IMR-90 (cell line): ENCODE measurements around the gene ACE. TPM values are rescaled to one million over a fixed set of nuclear protein-coding genes. Genes with fewer than 3 reads are reported as not detected.

Experiments used
- ATAC-seq: fragments of 200-7000 bp; cut with Tn5 transposase; 2 replicates; pipeline ENCODE4 v1.9.1; 2020; ENCODE audit warnings: low read depth, mild to moderate bottlenecking, moderate library complexity
- BruUV-seq: library from RNA; stranded (reverse); fragments of 400-500 nt; replicated peaks from 2 replicates; lab custom pipeline; 2021; lab: Mats Ljungman, UMichigan
- CTCF ChIA-PET: fragments of 300-600 bp; formaldehyde crosslinking; extraction: SDS; loops from one replicate; lab custom pipeline; 2021; ENCODE audit warnings: antibody characterized with exemption; lab: Yijun Ruan, JAX
- POLR2A ChIA-PET: fragments of 300-600 bp; sonication (Branson Sonifier 250); formaldehyde crosslinking; loops from one replicate; lab custom pipeline; 2022; ENCODE audit warnings: antibody characterized with exemption; ENCODE audit not compliant: unreplicated experiment; lab: Charles Lee
- DNase-seq: peaks from one replicate; pipeline ENCODE4 v3.0.0; 2013
- H2AFZ ChIP-seq: replicated peaks from 2 replicates; pipeline ENCODE3; 2013; ENCODE audit warnings: low read length, mild to moderate bottlenecking; ENCODE audit not compliant: poor library complexity
- H2AK5ac ChIP-seq: 2 replicates; pipeline ENCODE4 v1.6.1; 2013; ENCODE audit warnings: low read depth, low read length, inconsistent platforms
- H2AK9ac ChIP-seq: replicated peaks from 2 replicates; pipeline ENCODE3; 2013; ENCODE audit warnings: mild to moderate bottlenecking, low read depth, low read length, moderate library complexity; ENCODE audit not compliant: poor library complexity
- H2BK120ac ChIP-seq: 2 replicates; pipeline ENCODE4 v1.6.1; 2013; ENCODE audit warnings: low read depth, low read length, inconsistent platforms
- H2BK15ac ChIP-seq: 3 replicates; pipeline ENCODE4 v1.6.1; 2013; ENCODE audit warnings: low read depth, low read length, inconsistent platforms
- H2BK20ac ChIP-seq: 2 replicates; pipeline ENCODE4 v1.6.1; 2013; ENCODE audit warnings: low read depth, mild to moderate bottlenecking, inconsistent platforms, low read length, moderate library complexity
- H2BK5ac ChIP-seq: 2 replicates; pipeline ENCODE4 v1.6.1; 2013; ENCODE audit warnings: mild to moderate bottlenecking, low read depth, low read length, inconsistent platforms; ENCODE audit not compliant: poor library complexity, severe bottlenecking
- H3K14ac ChIP-seq: replicated peaks from 2 replicates; pipeline ENCODE4 v1.6.1; 2013; ENCODE audit warnings: low read depth, low read length, inconsistent platforms
- H3K18ac ChIP-seq: 2 replicates; pipeline ENCODE4 v1.6.1; 2013; ENCODE audit warnings: low read depth, low read length, control low read depth
- H3K23ac ChIP-seq: 2 replicates; pipeline ENCODE4 v1.6.1; 2013; ENCODE audit warnings: low read depth, low read length, inconsistent platforms
- H3K27ac ChIP-seq: 2 replicates; pipeline ENCODE4 v1.5.1; 2013; ENCODE audit warnings: mild to moderate bottlenecking, control low read depth, low read length; ENCODE audit not compliant: insufficient read depth
- H3K27me3 ChIP-seq: 2 replicates; pipeline ENCODE4 v1.6.1; 2013; ENCODE audit warnings: low read length; ENCODE audit not compliant: control insufficient read depth, insufficient read depth
- H3K36me3 ChIP-seq: 2 replicates; pipeline ENCODE4 v1.6.1; 2013; ENCODE audit warnings: low read length, mixed read lengths; ENCODE audit not compliant: control insufficient read depth, insufficient read depth
- H3K4ac ChIP-seq: 2 replicates; pipeline ENCODE4 v1.6.1; 2013; ENCODE audit warnings: low read depth, low read length, inconsistent platforms
- H3K4me1 ChIP-seq: 2 replicates; pipeline ENCODE4 v1.6.1; 2013; ENCODE audit warnings: low read length, mixed read lengths; ENCODE audit not compliant: control insufficient read depth, insufficient read depth
- H3K4me2 ChIP-seq: 2 replicates; pipeline ENCODE4 v1.6.1; 2013; ENCODE audit warnings: low read depth, mild to moderate bottlenecking, control low read depth, low read length, moderate library complexity
- H3K4me3 ChIP-seq: 2 replicates; pipeline ENCODE4 v1.5.1; 2013; ENCODE audit warnings: low read depth, mild to moderate bottlenecking, control low read depth, low read length, moderate library complexity; ENCODE audit not compliant: insufficient read depth
- H3K56ac ChIP-seq: 2 replicates; pipeline ENCODE4 v1.6.1; 2013; ENCODE audit warnings: low read length, inconsistent platforms; ENCODE audit not compliant: insufficient read depth; ENCODE audit errors: extremely low read depth
- H3K79me1 ChIP-seq, 2 experiments: 2 replicates each; pipeline ENCODE4 v1.6.1; 2013; ENCODE audit warnings: low read length in 2 of 2, inconsistent platforms in 1 of 2, low read depth in 1 of 2
- H3K9ac ChIP-seq: 2 replicates; pipeline ENCODE4 v1.6.1; 2013; ENCODE audit warnings: low read depth, low read length, control low read depth
- H3K9me1 ChIP-seq: 2 replicates; pipeline ENCODE4 v1.6.1; 2013; ENCODE audit warnings: low read length, inconsistent platforms; ENCODE audit not compliant: insufficient read depth
- H3K9me3 ChIP-seq: 2 replicates; pipeline ENCODE4 v1.6.1; 2013; ENCODE audit warnings: low read length; ENCODE audit not compliant: control insufficient read depth, insufficient read depth
- H4K20me1 ChIP-seq: 2 replicates; pipeline ENCODE4 v1.6.1; 2013; ENCODE audit warnings: low read length, inconsistent platforms; ENCODE audit not compliant: insufficient read depth
- H4K5ac ChIP-seq: 2 replicates; pipeline ENCODE4 v1.6.1; 2013; ENCODE audit warnings: mild to moderate bottlenecking, low read depth, low read length, control low read depth
- H4K8ac ChIP-seq, 2 experiments: 2 replicates each; pipeline ENCODE4 v1.6.1; 2013; ENCODE audit warnings: low read depth in 2 of 2, low read length in 2 of 2, control low read depth in 1 of 2, inconsistent platforms in 1 of 2
- H4K91ac ChIP-seq: 2 replicates; pipeline ENCODE4 v1.6.1; 2013; ENCODE audit warnings: low read depth, low read length, inconsistent platforms; ENCODE audit not compliant: insufficient read depth
- BHLHE40 ChIP-seq: fragments of 150-350 bp; IDR thresholded peaks from 2 replicates; pipeline ENCODE4 v1.6.1; 2016; ENCODE audit warnings: mild to moderate bottlenecking, low read depth, low read length
- CEBPB ChIP-seq: IDR thresholded peaks from 2 replicates; pipeline ENCODE4 v1.6.1; 2012; ENCODE audit warnings: low read depth, low read length, improper control_type of control experiment
- CHD1 ChIP-seq: IDR thresholded peaks from 2 replicates; pipeline ENCODE4 v1.6.1; 2012; ENCODE audit warnings: low read depth, low read length, improper control_type of control experiment
- CTCF ChIP-seq: conservative IDR thresholded peaks from 2 replicates; pipeline ENCODE4 v1.5.1; 2012; ENCODE audit warnings: mild to moderate bottlenecking, low read depth, low read length, improper control_type of control experiment
- ELK1 ChIP-seq: fragments of 150-350 bp; IDR thresholded peaks from 2 replicates; pipeline ENCODE4 v1.6.1; 2016; ENCODE audit warnings: low read depth, mild to moderate bottlenecking, low read length, moderate library complexity, borderline replicate concordance
- MAFK ChIP-seq: IDR thresholded peaks from 2 replicates; pipeline ENCODE4 v1.6.1; 2012; ENCODE audit warnings: low read depth, low read length, improper control_type of control experiment
- MAZ ChIP-seq: IDR thresholded peaks from 2 replicates; pipeline ENCODE4 v1.6.1; 2012; ENCODE audit warnings: low read depth, mild to moderate bottlenecking, low read length, improper control_type of control experiment, moderate library complexity, borderline replicate concordance
- MXI1 ChIP-seq: IDR thresholded peaks from 2 replicates; pipeline ENCODE4 v1.6.1; 2012; ENCODE audit warnings: low read depth, mild to moderate bottlenecking, low read length, moderate library complexity, borderline replicate concordance
- NFE2L2 ChIP-seq: fragments of 150-350 bp; IDR thresholded peaks from 2 replicates; pipeline ENCODE4 v1.6.1; 2016; ENCODE audit warnings: low read depth, mild to moderate bottlenecking, low read length
- POLR2A ChIP-seq: IDR thresholded peaks from 2 replicates; pipeline ENCODE4 v1.6.1; 2012; ENCODE audit warnings: mild to moderate bottlenecking, low read depth, low read length
- RCOR1 ChIP-seq: IDR thresholded peaks from 2 replicates; pipeline ENCODE4 v1.6.1; 2012; ENCODE audit warnings: mild to moderate bottlenecking, low read length, improper control_type of control experiment; ENCODE audit not compliant: insufficient replicate concordance
- SMC3 ChIP-seq: fragments of 150-350 bp; IDR thresholded peaks from 2 replicates; pipeline ENCODE4 v1.6.1; 2016; ENCODE audit warnings: low read depth, mild to moderate bottlenecking, antibody characterized with exemption, low read length, moderate library complexity
- WGBS, 2 experiments: methylation state at CpG; one replicate each; pipeline versions ENCODE4 v1.1.5 to v1.1.7; 2013; ENCODE audit warnings: missing lambda C conversion rate in 2 of 2; ENCODE audit not compliant: insufficient read length in 1 of 2; ENCODE audit errors: extremely low coverage in 2 of 2; 5-methylcytosine and 5-hydroxymethylcytosine counted together
- dilution Hi-C: fragments of 300-500 bp; cut with HindIII; formaldehyde crosslinking; loops from one replicate; pipeline ENCODE4 v1.14.3; 2018; ENCODE audit warnings: low sequenced_read_pairs; ENCODE audit not compliant: unreplicated experiment
- in situ Hi-C: fragments of 300-500 bp; cut with MboI; formaldehyde crosslinking; loops from 3 replicates; pipeline ENCODE4 v1.14.3; 2019; ENCODE audit warnings: low sequenced_read_pairs, inconsistent platforms, mixed read lengths
- intact Hi-C: fragments of 100-400 bp; cut with micrococcal nuclease; formaldehyde crosslinking; loops from 2 replicates; pipeline ENCODE4 v1.10.0; 2022
- polyA plus RNA-seq, 3 experiments: library from polyadenylated mRNA; depleted of rRNA; stranded (reverse); fragments of >200 nt; gene quantifications; 2 replicates each; pipeline ENCODE4 v1.2.3, GENCODE V29; 2012; ENCODE audit warnings: low replicate concordance in 1 of 3
- total RNA-seq: library from RNA; depleted of rRNA; stranded (reverse); fragments of >200 nt; gene quantifications from 2 replicates; pipeline ENCODE4 v1.2.3, GENCODE V29; 2012
- TF ChIP-seq, protein P1 (sequence below): fragments of 150-350 bp; IDR thresholded peaks from 2 replicates; pipeline ENCODE4 v1.6.1; 2017; ENCODE audit warnings: mild to moderate bottlenecking, antibody characterized with exemption, low read length, low read depth

The ACE gene
- total and polyA plus RNA-seq, 2 of the 4 experiments (the other 2 are of a cell fraction): 1.4 to 5.8 TPM

DNA sequence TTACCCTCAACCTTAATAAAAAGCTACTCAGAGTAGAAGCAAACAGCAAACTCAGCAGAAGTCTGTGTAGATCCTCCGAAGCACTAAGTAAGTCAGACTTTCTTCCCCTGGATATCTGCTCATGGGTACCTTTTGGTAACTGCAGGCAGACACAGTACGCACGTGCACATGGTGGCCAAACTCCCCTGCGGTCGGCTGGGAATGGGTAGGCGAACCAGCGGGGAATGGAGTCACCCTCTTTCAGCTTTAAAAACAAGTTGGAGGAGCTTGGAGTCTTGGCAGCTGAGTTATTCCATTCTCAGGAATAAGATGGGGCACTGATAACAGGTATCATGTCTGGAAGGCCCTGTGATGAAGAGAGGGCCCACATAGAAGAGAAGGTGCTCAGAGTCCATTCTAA, 47.1 kb upstream of the ACE start:
- Histone ChIP-seq H3K23ac (no peak overlapping the region), H3K4me1 (peaks cover 28% of the 10 kb centered on the region), H2BK5ac (no peak overlapping the region), H3K27me3 (no peaks in the 10 kb centered on the region), H4K5ac (no peak overlapping the region), H2AFZ (no peak overlapping the region), H3K27ac (no peak overlapping the region), H4K91ac (no peak overlapping the region), H3K14ac (no peak overlapping the region), H2AK5ac (no peak overlapping the region), H4K8ac (no peak overlapping the region), H4K20me1 (peaks cover 4% of the 10 kb centered on the region; the same call in 1 of the 2 replicates), H3K9ac (no peak overlapping the region), H3K36me3 (peaks cover 8% of the 10 kb centered on the region; the same call in 1 of the 2 replicates), H3K9me1 (peaks cover 18% of the 10 kb centered on the region), H3K4me3 (no peak overlapping the region), H3K9me3 (no peaks in the 10 kb centered on the region), H3K18ac (no peak overlapping the region), H3K4me2 (no peak overlapping the region), H2BK20ac (no peak overlapping the region), H3K56ac (no peak overlapping the region), H3K79me1 (peaks cover 0 to 9% of the 10 kb centered on the region in 2 experiments; a peak in 1 of 4 replicates), H2BK15ac (no peak overlapping the region), H3K4ac (no peak overlapping the region), H2BK120ac (no peak overlapping the region), H2AK9ac (no peak overlapping the region)
- ATAC-seq (no peak), DNase-seq (no peak)
- 89% methylated on average over 3 of the region's 7 CpGs; no CpG with 5 or more reads in 1 of the 2 experiments for WGBS, 2 experiments
- CTCF ChIA-PET: no interaction called here
- POLR2A ChIA-PET: no interaction called here
- no TSS peak for BruUV-seq
- intact Hi-C loops (loop anchor here (5.0 kb wide), 1 partner anchor 268 kb away; no protein-coding TSS in a partner anchor), dilution Hi-C loops (no loop called here), in situ Hi-C loops (no loop called here)
- TF ChIP-seq, protein P1, sequence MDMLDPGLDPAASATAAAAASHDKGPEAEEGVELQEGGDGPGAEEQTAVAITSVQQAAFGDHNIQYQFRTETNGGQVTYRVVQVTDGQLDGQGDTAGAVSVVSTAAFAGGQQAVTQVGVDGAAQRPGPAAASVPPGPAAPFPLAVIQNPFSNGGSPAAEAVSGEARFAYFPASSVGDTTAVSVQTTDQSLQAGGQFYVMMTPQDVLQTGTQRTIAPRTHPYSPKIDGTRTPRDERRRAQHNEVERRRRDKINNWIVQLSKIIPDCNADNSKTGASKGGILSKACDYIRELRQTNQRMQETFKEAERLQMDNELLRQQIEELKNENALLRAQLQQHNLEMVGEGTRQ: no peak
- TF ChIP-seq NFE2L2: no peak
- no peak for TF ChIP-seq MAFK
- no peak for TF ChIP-seq SMC3
- TF ChIP-seq CEBPB: no peak
- no peak for TF ChIP-seq MAZ
- TF ChIP-seq RCOR1: no peak
- no peak for TF ChIP-seq BHLHE40
- TF ChIP-seq MXI1: no peak
- no peak for TF ChIP-seq ELK1
- TF ChIP-seq CTCF: no peak
- TF ChIP-seq CHD1: no peak
- TF ChIP-seq POLR2A: no peak
